IMR-90 (cell line): ENCODE results near the gene TPSD1.

ENCODE experiments used
- CEBPB ChIP-seq: IDR thresholded peaks from 2 replicates; pipeline ENCODE4 v1.6.1; 2012; ENCODE audit warnings: low read depth, low read length, improper control_type of control experiment
- RAD21 ChIP-seq: IDR thresholded peaks from 2 replicates; pipeline ENCODE4 v1.6.1; 2012; ENCODE audit warnings: low read length, improper control_type of control experiment
- TF ChIP-seq, protein P1 (sequence below): conservative IDR thresholded peaks from 2 replicates; pipeline ENCODE4 v1.5.1; 2012; ENCODE audit warnings: mild to moderate bottlenecking, low read depth, low read length, improper control_type of control experiment

GRCh38 chr16:1208239-1208830, 47.5 kb upstream of the TPSD1 start:
- no peak for TF ChIP-seq RAD21
- TF ChIP-seq CEBPB: no peak
- TF ChIP-seq, protein P1, sequence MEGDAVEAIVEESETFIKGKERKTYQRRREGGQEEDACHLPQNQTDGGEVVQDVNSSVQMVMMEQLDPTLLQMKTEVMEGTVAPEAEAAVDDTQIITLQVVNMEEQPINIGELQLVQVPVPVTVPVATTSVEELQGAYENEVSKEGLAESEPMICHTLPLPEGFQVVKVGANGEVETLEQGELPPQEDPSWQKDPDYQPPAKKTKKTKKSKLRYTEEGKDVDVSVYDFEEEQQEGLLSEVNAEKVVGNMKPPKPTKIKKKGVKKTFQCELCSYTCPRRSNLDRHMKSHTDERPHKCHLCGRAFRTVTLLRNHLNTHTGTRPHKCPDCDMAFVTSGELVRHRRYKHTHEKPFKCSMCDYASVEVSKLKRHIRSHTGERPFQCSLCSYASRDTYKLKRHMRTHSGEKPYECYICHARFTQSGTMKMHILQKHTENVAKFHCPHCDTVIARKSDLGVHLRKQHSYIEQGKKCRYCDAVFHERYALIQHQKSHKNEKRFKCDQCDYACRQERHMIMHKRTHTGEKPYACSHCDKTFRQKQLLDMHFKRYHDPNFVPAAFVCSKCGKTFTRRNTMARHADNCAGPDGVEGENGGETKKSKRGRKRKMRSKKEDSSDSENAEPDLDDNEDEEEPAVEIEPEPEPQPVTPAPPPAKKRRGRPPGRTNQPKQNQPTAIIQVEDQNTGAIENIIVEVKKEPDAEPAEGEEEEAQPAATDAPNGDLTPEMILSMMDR: no peak
